Measurements from ENCODE around the gene USB1. TPM values are rescaled to one million over a fixed set of nuclear protein-coding genes. Genes with fewer than 3 reads are reported as not detected.

The USB1 gene, protein sequence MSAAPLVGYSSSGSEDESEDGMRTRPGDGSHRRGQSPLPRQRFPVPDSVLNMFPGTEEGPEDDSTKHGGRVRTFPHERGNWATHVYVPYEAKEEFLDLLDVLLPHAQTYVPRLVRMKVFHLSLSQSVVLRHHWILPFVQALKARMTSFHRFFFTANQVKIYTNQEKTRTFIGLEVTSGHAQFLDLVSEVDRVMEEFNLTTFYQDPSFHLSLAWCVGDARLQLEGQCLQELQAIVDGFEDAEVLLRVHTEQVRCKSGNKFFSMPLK
- 21.8 TPM for total RNA-seq

DNA sequence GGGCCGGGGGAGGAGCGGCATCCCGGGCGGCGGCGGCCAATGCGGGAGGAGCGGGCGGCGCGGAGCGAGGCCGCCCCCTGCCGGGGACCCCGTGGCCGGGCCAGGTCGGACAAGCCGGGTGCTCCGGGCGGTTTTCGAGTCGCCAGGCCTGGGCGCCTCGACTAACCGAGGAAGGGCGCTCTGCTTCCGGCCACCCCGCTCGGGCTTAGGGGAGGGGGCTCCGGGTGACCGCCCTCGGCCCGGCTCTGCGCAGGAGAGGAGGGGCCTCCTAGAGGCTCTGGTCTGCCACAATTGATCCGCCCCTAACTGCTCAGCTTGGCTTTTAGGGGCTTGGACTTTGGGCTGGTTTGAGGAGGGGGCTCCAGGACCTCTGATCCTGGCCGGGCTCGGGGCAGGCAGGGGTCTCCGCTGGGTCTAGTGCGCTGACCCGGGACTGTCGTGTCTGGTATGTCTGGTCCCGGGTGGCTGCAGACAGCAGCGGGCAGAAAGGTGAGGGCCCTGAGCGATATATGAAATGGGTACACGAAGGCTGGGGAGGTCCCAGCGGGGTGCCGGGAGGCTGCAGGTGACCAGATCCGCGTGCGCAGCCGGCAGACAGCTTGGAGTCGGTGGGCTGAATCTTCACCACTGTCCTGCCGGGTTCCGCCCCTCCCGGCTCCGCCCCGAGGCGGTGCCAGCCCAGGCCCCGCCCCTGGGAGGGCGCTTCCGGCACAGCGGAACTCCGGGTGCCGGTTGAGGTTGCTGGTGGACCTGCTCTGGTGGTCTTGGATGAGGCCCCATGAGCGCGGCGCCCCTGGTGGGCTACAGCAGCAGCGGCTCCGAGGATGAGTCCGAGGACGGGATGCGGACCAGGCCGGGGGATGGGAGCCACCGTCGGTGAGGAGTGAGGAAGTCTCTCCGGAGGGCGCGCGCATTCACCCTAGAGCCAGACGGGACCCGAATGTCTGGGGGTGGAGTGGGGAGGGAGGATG, at the start of gene USB1:
TSS of gene USB1 (plus strand) at position 702 of the 971 bp plus-strand sequence. CDS start at position 779, 77 bp downstream.
- peak; percentile 90 for DNase-seq

DNA sequence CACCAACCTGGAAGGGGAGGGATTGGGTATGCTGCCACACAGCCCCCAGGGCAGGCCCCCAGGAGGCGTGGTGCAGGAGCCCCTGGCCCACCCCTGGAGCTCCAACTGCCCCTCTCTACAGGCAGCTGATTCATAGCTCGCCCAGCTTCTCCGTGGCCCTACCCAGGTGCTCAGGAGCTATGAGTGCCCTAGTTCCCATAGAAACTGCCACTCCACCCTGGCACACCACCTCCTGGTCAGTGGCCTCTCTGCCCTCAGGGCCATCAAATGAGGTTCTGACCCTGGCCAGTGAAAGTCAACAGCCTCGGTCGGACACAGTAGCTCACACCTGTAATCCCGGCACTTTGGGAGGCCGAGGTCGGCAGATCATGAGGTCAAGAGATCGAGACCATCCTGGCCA, 48.3 kb upstream of the USB1 start:
- no peak for DNase-seq

- no peak for DNase-seq
Measured at GRCh38 chr16:57953857-57954256, 47.4 kb upstream of the USB1 start.

GRCh38 chr16:57955572-57956188, 45.5 kb upstream of the USB1 start:
- no peak for DNase-seq

DNA sequence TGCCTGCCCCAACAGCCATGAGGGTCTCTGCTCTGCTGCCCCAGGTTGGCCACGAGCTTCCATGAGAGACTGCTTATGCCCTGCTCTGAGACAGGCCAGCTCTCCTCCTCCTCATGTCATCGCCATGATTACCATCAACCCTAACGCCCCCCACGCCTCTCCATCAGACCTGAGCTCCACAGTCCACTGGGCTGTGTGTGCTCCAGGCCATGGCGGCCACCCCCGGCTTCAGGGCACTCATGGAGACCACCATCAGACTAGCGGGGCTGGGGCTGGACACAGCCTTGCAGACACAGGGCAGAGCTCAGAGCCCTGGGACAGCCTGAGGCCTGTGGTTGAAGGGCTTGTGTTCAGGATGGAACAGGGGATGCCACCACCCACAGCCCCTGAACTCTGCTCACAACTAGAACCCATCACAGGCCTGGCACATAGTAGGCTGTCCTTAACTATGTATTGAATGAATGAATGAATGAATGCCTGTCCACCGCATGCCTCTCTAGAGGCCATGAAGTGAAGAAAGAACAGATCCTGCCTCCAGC, 44.9 kb upstream of the USB1 start:
- no peak for DNase-seq

DNA sequence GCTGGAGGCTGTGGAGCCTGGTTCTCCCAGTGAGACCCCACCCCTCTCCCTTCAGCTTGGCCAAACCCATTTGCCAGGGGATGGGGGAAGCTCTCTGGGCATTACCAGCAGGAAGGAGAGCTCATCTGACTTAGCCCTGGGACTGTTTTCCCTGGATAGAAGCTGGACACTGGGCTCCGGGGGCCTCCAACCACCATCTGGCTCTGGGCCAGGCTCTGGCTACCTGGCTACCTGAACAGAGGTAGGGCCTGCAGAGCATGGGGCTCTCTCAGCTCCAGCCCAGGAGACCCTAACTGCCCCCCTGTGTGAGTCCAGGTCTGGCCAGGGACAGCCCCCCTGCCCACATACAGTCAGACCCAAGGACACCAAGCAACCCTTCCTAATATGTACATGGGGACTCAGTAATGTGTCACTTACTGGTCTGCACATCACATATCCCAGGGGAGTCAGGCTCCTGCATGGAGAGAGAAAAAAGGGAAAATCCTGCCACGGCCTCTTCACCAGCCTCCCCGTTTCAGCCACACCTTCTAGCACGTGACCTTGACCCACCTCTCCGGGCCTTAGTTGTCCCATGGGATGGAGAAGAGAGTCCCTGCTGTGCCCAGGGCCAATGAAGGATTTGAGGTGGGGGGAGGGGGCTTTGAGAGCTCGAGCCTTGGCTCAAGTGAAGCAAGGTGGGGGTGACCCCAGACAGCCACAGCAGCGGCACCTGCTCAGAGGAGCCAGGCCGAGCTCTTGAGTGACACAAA, 44.1 kb upstream of the USB1 start:
- DNase-seq = no peak

GRCh38 chr16:57957673-57958392, 43.4 kb upstream of the USB1 start:
- no peak for DNase-seq

- DNase-seq = no peak
Measured at GRCh38 chr16:57958544-57958943, 42.7 kb upstream of the USB1 start.

DNA sequence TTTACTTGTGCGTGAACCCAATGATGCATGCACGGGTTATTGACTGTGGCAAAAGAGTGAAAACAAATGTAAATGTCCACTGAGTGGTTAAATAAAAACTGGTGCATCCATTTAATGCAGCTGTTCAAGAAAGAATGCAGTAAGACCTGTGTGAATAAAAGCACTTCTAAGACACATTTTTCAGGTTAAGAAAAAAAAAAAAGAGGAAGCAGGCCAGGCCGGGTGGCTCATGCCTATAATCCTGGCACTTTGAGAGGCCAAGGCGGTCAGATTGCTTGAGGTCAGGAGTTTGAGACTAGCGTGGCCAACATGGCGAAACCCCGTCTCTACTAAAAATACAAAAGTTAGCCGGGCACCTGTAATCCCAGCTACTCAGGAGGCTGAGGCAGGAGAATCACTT, 42.1 kb upstream of the USB1 start:
- DNase-seq = no peak

GRCh38 chr16:57959804-57960203, 41.4 kb upstream of the USB1 start:
- DNase-seq = no peak

GRCh38 chr16:57960310-57960709, 40.9 kb upstream of the USB1 start:
- DNase-seq = no peak

DNA sequence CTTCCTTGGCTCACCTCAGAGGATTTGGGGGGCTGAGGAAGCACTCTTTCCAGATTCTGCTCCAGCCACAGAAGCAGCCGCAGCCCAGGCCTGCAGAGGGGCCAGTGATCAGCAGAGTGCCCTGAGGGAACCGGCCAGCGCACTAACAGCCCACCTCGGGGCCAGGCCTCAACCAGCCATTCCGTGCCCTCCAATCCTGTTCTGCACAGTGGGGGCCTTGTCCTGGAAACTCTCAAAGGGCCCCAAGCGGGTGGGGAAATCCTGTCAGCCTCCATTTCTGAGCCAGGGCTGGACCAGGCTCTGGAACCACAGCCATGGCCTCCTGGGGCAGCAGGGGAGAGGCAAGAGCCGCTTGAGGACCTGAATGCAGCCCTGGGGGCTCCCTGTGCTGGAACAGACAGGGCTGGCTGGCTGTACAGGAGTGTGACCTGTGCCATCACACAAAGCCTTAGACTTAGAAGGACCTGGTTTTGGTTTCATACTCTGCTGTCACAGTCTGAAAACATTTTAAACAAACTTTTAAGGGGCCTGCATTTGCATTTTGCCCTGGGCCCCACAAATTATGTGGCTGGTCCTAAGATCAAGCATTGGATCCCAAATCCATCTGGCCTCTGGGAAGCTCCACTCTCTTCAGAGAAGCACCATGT, 40.3 kb upstream of the USB1 start:
- DNase-seq = no peak

DNA sequence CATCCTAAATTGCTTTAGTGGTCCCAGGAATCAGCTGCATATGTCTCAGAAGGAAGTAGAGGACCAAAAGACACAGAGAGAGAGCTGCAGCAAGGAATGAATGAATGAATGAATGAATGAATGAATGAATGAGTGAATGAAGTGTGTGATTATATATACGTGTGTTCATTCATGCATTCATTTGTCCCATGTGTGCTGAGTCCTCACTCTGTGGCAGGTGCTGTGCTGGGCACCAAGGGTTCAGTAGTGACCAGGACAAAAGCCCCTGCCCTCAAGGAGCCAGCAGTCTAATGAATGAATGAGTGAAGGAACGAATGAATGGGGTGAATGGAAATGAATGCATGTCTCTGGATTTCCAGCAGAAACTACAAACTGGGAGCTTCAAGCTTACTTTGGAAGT, 39.7 kb upstream of the USB1 start:
- no peak for DNase-seq

DNA sequence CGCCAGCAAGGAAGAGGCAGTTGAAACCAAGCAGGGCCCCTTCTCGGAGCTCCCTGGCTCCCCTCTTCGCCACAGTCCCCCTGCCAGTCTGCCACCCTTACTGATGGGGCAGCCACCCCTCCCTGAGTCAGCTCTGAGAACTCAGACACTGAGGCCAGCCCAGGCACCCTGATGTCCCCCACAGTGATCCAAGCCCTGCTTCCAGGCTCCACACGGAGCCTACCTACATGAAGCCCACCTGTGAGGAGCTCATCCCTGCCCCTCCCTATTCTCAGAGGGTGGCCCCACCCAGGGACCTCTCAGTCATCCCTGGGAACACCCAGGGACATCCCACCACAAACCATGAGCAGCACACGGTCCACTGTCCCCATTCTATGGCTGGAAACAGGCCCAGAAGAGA, 39.2 kb upstream of the USB1 start:
- no peak for DNase-seq

GRCh38 chr16:57962756-57963155, 38.5 kb upstream of the USB1 start:
- no peak for DNase-seq

DNA sequence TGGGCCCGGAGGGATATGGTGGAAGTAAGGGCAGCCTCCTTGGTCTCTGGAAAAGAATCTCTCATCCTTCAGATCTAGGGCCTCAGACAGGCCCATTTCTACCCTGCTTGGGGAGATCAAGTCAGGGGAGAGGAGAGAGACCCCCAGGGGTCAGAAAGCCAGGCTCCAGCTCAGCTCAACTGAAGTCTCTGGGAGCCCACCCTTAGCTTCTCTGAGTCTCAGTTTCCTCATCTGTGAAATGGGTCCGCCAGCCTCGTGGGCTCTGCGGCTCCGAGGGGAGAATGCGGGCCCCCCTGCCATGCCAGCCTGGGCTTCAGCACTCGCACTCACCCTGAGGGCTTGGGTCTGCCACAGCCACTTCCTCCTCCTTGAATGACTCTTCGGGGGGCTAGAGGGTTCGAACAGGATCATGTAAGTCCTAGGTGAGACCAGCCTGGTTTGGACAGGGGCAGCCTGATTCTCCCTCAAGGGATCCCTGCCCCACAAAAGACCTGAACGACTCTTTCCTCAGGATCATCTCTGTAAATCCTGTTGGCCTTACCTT, 37.0 kb upstream of the USB1 start:
- DNase-seq = no peak

- DNase-seq = no peak
Measured at GRCh38 chr16:57966204-57966771, 34.9 kb upstream of the USB1 start.

DNA sequence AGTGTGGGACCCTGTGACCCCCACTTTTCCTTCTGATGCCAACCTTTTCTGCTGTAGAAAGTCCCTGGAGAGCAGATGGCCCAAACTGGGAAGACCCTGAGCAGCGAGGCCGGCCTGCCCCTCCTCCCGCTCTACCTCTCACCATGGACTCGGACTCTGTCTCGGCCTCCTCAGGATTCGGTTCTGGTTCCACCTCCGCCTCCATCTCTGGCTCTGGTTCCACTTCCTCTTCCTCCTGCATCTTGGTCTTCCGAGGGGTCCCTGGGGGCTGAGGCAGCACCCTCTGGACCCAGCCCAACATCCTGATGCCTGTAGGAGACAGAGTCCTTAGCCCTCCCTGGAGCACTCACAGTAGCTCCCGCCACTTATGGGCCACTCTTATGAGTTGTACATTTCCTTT, 34.2 kb upstream of the USB1 start:
- DNase-seq = no peak

DNA sequence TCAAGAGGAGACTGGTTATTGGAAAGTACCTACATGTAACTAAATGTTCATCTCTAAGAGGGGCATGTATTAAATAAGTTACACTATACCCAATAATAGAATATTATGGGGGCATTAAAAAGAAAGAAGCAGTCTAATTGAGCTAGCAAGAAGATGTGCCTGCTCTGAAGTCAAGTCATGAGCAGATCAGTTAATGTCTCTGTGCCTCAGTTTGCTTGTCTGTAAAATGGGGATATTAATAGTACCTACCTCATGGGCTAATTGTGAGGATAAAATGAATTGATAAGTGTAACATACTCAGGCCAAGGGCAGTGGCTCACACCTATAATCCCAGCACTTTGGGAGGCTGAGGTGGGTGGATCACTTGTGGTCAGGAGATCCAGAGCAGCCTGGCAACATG, 33.3 kb upstream of the USB1 start:
- no peak for DNase-seq

- DNase-seq = no peak
Measured at GRCh38 chr16:57969451-57970123, 31.6 kb upstream of the USB1 start.

Measured in tongue (tissue), 2 donors.